ENCODE results near the gene TOGARAM2.

Gene TOGARAM2

DNA sequence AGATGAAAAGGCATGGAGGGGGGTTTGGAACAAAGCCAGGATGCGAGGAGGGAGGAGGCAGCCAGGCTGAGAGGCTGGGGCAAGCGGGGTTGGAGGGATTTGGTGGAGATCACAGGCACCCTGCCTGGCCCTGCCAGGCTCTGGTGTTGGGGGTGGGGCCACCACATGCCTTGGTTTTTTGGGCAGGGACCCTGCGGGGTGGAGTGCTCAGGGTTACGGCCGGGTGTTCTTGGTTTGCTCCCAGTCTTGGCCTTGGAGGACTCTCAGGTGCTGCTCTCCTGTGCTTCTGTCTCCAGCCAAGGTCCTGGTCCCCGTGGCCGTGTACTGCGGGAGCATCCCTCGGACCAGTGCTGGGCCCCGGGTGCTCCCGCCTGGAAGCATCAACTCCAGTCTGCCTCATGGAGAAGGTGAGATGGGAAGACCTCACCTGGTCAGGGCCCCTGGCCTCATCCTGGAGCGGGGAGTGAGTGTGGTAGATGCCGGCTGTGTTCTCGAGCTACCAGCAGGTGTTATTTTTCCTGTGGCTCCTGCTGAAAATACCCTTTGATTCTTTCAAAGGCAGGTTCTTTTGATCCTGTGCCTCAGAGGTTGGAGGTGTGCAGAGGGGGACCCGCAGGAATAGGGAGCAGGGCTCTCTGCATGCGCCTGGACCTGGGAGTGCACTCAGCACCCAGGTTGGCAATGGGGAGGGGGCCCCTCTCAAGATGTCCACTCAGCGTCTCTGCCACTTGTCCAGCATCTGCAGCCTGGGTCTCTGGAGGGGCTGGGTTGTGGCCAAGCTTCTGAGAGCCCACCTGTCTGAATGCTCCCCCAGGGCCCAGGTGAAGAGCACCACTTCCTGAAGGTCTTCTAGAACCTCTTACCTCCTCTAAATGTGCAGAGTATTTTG, 17.0 kb downstream of the TOGARAM2 start:
- no peak for DNase-seq (ENCODE audit: low read depth)

DNA sequence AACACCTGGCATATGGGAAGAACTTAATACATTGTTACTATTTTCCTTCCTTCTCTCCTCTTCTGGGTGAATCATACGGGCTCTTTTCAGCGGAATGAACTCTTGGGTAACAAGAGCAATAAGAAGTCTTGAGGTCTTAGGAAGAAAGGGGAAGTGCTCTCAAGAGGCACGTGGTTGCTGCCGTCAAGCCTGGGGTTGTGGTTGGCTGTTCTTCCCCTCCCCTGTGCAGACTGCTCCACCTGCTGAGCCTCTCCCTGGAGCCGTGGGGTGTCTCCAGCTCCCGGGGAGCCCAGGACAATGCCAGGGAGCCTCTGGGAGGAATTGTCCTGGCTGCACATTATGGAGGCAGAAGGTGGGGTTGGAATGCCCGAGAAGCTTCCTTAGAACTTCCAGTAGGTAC, 19.4 kb downstream of the TOGARAM2 start:
- DNase-seq (ENCODE audit: low read depth) = no peak

DNA sequence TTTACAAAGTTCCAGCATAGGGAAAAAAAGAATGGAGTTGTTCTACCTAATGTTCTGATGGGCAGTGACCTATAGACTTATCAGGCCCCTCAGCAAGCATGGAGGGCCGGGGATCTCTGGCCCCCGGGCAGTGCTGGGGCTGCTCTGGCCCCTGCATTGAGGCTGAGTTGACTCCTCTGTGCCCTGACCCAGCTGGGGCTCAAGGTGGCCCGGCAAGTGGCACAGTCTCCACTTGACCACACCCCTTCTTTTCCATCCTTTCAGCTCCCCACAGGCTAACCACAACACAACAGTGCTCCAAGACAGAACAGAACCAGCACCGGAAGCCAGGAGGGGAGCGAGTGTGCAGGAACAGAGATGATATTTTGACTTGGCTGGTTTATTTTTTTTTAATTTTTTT, 19.9 kb downstream of the TOGARAM2 start:
- DNase-seq (ENCODE audit: low read depth) = no peak

DNA sequence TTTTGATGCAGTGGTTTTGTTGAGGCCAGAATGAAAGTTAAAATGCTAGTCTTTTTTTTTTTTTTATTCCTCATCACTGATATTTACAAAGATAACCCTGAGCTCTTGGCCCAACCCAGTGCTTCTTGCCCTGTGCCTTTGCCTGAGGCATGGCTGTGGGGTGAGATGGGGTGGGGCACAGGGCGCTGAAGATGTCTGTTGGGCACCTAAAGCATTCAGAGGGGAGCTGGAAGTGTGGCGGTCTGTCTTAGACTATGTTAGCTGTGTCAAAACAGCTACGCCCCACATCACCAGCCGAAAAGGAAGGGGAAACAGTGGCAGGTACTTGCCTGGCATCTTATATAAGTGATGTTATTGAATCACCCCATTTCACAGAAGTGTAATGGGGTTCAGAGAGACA, 20.7 kb downstream of the TOGARAM2 start:
- no peak for DNase-seq (ENCODE audit: low read depth)

DNA sequence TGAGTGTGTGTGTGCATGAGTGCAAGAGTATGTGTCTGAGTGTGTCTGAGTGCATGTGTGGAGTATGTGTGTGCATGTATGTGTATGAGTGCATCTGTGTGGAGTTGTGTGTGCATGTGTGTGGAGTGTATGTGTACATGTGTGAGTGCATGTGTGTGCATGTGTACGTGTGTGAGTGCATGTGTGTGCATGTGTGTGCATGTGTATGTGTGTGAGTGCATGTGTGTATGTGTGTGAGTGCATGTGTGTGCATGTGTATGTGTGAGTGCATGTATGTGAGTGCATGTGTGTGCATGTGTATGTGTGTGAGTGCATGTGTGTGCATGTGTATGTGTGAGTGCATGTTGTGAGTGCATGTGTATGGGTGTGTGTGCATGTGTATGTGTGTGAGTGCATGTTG, 23.7 kb downstream of the TOGARAM2 start:
- DNase-seq (ENCODE audit: low read depth) = no peak

DNA sequence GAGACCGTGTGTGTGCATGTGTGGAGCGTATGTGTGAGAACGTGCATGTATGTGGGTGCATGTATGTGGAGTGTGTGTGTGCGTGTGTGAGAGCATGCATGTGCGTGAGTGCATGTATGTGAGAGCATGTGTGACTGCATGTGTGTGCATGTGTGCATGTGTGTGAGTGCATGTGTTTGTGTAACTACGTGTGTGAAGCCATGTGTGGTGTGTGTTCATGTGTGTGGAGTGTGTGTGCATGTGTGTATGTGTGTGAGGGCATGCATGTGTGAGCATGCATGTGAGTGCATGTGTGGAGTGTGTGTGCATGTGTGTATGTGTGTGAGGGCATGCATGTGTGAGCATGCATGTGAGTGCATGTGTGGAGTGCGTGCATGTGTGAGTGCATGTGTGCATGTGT, 24.2 kb downstream of the TOGARAM2 start:
- no peak for DNase-seq (ENCODE audit: low read depth)

DNA sequence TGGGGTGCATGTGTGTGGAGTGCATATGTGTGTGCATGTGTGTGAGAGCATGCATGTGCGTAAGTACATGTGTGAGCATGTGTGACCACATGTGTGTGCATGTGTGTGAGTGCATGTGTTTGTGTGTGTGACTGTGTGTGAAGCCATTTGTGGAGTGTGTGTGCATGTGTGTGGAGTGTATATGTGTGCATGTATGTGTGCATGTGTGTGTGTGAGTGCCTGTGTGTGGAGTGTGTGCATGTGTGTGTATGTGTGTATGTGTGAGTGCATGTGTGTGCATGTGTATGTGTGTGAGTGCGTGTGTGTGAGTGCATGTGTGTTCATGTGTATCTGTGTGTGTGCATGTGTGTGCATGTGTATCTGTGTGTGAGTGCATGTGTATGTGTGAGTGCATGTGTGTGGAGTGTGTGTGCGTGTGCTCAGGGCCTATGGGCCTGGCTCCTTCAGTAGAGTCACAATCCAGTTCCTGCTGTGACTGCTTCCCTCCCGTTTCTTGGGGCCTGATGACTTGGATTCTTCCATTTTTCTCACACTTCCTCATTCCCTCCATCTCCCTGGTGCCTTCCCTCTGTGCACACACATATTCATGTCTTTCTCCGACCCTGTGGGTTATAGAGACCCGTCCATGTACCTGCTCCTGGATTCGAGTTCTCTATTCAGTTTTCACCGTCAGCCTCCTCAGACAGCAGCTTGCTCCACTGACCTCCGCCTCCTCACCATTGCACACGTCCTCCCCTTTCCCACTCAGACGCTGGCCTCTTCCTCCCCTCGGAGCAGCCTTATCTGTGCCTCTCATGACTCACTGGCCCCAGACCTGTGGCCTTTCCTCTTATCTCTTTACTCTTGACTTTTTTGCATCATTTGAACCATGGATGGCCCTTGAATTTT, 25.2 kb downstream of the TOGARAM2 start:
- no peak for DNase-seq (ENCODE audit: low read depth)

DNA sequence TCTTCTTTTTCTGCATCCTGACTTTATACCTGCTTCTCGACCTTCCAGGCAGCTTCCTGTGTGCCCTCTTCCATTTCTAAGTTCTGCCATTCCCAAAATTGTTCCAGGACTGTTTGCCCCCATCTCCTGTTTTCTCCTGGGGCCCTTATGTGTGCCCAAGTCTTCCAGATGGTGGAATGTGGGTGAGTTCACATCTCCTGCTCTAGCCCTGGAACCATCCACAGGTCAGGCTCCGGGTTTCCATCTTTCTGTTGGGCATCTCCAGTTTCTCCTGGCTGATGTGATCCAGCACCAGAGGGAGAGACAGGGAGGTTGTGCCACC, 25.8 kb downstream of the TOGARAM2 start:
- no peak for DNase-seq (ENCODE audit: low read depth)

DNA sequence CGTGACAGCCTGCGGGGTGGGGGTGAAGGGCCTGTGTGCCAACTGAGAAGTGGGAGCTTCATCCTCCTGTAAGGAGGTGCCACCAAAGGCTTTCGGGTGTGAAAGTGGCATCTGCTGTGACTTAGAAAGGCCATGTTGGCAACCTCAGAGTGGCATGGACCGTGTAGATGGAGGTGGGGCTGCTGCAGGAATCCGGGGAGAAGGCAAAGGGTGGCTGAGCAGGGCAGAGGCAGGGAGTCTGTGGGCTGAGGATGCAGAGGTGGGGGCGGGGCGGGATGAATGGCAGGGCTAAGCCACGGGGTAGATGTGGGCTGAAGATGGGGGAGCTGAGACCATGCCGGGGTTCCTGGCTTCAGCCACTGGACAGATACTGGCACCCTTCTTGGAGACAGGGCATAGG, 28.2 kb downstream of the TOGARAM2 start:
- DNase-seq (ENCODE audit: low read depth) = no peak

DNA sequence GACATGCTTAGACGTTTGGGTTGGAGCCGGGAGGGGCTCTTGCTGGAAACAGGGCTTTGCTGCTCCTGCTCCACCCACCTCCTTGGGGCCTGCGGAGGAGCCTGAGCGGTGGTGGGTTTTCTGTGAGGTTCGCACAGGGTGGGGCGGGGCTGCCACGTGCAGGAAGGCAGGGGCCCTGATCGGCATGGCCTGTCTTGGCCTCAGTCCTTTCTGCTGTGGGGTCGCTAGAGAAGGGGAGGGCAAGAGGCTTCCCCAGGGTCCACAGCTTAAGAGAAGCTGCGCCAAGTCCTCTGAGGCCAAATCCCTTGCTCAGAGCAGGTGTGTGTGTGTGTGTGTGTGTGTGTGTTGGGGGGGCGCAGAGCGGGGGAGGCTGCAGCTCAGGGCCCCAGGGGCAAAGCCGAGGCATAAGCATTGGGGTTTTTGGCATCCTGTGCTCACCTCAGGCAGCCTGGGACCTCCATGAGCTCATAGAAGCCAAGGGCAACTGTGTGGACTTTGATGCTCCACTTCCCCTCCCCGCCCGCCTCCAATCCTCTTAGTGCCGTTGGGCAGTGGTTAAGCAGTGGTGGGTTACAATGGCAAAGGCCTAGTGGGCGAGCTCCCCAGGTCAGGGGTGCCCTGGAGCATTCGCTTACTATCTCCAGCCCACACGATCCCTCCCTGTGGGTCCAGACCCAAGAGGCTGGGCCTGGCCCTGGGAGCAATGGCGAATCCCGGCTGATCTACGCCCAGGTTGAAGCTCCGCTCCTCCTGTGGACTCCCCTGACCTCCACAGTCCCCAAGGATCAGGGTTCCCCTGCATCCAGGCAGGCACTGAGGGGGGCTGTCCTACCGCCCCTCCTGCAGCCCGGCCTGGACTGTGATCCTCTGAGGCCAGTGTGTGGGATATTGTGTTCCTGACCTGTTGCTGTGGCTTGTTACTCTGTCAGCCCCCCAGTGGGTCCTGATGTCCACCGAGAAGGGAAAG, 28.9 kb downstream of the TOGARAM2 start:
- DNase-seq (ENCODE audit: low read depth) = no peak

DNA sequence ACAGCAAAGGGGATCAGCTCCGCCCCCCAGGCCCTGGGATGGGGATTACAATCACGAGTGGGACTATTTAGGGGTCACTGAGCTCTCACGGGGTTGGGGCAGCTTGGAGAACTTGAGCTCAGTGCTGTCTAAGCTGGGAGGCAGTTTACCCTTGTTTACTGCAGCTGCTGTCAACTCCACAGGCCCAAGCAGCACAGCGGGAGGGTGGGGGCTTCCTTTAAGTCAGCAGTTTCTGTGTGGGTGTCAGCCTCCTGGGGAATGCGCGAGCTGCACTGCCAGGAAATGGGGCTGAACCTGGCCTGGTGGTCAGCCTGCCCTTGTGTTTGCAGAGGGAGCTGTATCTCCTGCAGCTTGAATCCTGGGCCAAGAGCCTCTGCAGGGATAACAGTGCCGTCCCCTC, 29.8 kb downstream of the TOGARAM2 start:
- DNase-seq (ENCODE audit: low read depth) = peak; percentile 19

DNA sequence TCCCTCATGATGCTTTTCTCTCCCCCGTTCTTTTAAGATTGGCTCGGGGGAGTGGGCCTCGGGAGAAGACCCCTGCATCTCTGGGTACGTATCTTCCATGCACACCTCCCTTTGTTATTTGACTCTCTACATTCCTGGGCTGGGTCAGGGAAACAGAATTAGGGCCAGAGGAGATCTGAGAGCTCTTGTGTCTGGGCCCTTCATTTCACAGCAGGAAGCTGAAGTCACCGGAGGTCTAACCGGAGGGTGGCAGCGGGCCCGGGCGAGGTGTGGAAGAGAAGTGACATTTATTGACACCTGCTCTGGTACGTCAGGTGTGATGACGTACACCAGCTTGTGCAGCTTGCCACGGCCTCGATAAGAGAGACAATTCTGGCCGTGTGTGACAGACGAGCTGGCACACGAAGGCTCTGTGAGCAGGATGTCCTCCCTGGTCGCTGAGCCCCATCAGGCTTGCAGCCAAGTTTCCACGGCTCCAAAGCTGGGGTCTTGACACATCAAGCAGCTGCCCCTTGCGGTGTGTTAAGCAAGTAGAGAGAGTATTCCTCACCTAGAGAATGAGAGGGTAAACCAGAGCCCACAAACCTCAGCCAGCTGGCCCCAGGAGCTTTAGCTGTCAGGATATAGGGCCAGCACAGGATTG, 30.4 kb downstream of the TOGARAM2 start:
- DNase-seq (ENCODE audit: low read depth) = no peak

DNA sequence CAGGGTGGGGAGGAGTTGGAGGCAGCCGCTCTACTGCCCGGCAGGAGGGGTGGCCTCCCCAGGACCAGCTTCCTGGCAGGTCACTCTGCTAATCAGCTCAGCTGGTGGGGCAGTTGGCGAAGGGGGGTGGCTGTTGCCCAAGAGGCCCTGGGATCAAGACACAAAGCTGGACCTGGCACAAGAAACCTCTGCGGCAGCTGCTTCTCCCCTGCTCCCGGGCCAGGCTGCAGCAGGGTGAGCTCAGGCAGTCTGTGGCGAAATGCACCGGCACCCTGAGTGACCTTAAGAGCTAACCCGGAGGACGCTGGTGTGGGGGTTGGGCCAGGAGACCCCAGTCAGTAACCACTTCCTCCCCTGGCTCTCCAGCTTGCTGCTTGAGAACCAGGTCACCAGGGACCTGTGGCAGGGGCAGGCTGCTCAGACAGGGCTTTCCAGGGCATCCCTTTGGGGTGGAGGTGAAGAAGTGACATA, 31.1 kb downstream of the TOGARAM2 start:
- DNase-seq (ENCODE audit: low read depth) = no peak

DNA sequence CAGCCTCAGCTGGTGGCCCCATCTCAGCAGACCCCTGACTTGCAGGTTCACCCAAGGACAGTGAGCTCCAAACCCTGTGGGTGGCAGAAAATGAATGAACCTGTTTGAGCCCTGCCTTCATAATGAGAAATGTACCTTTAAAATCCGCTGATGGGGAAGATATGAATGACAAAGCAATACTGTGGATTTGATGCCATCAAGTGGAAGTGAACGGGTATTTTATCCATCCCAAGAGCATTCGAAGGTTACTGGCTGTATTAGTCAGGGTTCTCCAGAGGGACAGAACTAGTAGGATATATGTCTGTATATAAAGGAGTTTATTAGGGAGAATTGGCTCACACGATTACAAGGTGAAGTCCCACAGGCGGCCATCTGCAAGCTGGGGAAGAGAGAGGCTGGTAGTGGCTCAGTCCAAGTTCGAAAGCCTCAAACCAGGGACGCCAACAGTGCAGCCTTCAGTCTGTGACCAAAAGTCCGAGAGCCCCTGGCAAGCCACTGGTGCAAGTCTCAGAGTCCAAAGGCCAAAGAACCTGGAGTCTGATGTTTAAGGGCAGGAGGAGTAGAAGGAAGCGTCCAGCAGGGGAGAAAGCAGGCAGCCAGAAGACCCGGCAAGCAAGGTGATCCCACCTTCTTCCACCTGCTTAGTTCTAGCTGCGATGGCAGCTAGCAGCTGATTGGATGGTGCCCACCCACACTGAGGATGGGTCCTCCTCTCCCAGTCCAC, 32.1 kb downstream of the TOGARAM2 start:
- DNase-seq (ENCODE audit: low read depth) = no peak

DNA sequence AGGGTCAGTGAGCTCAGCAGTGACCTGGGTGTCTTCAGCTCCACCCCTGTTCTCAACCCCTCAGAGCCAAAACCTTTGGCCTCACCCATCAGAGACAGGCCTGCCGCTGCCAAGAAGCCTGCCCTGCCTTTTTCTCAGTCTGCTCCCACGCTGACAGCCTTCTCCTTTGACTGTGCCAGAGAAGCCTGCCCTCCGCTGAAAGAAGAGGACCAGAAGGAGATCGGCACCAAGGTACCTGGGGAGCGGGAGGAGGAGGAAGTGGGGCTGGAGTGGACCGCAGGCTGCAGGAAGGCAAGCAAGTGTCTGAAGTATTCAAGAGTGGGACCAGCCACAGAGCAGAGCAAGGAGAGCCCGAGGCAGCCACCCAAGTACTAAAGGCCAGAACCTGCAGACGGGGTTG, 33.2 kb downstream of the TOGARAM2 start:
- DNase-seq (ENCODE audit: low read depth) = no peak

DNA sequence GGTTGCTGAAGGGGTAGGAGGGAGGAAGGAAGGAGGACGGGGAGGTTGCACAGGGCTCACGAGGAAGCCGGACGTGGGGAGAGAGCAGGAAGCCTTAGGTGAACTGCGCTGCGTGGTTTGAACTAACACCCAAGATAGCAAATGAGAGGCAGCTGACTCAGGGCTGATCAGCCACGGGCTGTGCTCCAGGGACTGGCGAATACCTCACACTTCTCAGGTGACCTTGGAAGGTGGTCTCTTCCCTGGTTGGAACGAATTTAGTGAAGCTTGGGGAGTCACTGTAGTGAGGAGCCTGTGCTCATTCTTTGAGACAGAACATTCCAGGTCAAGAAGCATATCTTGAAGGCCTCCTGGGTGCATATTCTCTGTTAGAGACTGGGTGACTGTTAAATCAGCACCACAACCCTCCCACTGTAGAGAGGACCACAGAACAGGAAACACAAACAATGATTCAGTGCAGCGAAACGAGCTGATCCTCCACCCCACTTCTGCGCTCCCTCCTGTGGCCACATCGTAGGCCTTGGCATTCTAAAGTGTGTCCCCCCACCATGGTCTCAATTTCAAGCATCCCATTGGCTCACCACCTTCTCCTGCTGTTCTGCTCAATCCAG, 33.8 kb downstream of the TOGARAM2 start:
- peak; percentile 48 for DNase-seq (ENCODE audit: low read depth)

DNA sequence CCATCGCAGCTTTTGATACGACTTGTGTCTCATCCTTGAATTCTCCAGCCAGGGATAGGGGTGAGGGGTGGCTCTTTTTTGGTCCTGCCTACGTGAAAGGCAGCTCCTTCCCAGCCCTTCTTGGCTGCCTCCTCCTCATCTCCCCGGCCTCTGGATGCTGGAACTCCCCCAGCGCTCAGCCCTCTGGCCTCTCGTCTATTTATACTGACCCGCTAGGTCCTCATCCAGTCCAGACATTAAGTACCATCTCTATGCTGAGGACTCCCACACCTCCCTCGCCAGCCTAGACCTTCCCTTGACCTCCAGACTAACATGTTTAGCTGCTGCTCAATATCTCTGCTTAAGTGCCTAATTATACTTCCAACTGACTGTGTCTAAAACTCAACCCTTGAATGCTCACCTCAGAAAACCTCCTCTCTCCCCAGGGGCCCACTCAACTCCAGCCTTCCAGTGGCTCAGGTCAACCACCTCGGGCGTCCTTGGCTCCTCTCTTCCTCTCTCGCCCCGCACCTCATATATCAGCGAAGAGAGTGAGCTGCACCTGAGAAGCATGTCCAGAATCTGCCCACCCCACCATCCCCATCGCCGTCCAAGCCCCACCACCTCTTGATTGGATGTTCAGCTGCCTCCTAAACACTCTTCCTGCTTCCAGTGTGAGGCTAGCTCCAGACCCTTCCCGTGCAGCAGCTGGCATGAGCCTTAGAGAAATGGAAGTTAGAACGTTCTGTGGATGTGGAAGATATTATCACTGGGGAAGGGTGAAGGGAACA, 34.8 kb downstream of the TOGARAM2 start:
- no peak for DNase-seq (ENCODE audit: low read depth)

DNA sequence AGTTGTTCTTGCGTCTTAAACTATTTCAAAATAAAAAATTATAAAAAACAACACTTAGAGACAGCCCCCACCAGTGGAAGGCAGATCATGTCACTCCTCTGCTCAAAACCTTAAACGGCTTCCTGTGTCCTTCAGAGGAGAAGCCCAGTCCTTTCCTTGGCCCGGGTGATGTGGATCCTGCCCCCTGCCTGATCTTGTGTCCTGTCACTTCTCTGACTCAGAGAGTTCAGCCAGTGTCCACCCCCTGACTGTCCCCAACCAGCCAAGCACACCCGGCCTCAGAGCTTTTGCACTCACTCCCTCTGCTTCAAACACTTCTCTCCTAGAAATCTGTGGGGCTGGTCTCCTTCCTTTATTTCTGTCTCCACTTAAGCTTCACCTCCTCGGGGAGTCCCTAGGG, 35.4 kb downstream of the TOGARAM2 start:
- DNase-seq (ENCODE audit: low read depth) = peak; percentile 22

DNA sequence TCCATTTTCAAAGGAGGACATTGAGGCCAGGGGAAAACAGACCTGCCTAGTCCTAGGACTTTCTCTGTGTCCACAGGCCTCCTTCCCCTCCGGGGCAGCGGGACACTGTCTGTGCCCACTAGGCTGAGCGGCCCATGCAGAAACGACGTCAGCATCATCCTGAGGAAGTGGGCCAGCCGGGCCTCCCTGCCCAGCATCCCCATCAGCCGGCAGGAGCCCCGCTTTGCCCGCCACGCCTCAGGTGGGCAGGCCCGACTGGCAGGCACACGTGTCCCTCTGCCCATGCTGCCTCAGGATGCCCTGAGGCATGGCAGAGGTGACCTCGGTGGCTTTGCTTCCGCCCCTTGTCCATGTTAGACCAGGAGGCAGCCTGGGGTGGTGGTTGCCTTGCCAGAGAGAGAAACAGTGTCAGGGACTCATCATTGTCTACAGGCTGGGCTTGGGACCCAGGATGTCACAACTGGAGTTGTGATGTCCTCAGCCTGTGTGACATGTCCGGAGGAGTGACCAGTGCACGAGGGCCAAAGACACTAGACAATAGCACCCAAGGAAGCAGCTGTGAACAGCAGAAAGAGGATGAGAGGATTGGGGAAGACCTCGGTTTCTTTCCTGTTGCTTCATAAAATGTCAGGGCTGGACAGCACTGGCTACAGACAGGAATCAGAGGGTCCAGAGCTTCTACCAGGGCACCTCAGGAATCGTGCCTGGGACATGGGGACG, 36.8 kb downstream of the TOGARAM2 start:
- DNase-seq (ENCODE audit: low read depth) = no peak
